Measurements from ENCODE around the gene EIPR1.
"Not testable (repeated sequence)": the region's sequence is repeated elsewhere in the genome, so short reads cannot be mapped to it uniquely, and the experiment has no call there.

The EIPR1 gene

DNA sequence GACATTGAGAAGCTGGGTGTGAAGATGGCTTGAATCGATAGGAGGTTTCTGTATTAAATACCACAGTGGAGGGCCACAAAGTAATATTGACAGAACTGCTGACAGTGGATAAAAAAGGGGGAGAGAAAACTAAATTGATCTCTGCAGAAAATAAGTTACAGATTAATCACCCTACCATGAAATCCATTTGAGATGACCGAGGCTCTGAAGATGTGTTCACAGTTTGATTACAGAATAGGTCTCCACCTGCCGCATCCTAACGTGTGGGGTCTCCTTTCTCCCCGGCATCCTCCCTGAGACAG lies 165.6 kb downstream of the EIPR1 start:
- DNase-seq (ENCODE audit: low read depth in 2 of 2) = no peak

DNA sequence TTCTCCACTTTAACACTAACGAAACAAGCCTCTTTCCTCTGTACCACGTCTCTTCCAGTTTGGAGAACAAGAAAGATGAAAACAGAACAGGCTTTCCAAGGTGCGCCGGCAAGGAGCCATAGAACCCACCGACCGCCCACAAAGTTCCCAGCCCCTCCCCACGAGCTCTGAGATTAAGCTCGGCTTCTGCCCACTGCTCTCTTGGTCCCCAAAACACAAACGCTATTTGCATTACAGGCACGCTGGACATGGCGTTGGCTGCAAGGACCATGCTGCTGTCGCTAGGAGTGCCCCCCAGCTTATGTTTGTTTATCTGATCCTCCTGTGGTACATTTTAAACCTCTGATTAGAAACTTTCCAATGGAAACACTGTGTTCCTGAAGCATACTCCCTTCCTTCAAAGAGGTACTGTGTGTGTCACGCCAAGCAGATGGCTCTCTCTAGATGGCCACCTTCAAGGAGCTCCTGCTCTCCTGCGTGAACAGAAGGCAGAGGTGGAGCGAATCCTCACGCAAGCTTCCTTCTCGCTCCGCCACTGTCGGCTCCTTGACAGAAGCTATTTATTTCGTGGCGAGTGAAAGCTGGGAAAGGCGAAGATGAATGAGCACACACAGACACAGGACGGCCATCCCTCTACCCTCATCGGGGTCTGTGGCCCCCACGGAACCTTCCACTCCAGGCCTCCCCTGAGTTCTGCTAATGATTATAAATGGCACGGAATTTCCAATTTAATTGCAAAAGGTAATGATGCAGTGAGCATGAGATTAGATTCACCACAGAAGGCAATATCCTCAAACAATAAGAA lies 166.2 kb downstream of the EIPR1 start:
- DNase-seq (ENCODE audit: low read depth in 2 of 2) = no peak

DNA sequence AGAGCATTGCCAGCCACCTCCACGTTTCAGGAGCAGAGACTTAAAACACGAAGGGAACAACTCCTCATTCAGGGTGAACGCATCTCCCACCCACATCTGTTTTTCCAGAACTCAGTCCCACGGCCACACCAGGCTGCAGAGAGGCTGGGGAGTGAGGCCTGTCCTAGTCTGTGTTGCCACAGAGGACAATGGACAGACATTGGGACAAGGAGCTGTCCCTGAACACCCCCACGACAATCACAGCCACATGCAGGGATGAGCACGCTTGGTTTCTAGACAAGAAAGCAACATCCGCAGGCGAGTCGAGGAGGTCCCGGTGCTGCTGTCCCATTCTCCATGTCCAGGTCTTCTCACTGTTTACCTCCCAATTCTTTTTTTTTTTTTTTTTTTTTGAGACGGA lies 167.4 kb downstream of the EIPR1 start:
- no peak for DNase-seq (ENCODE audit: low read depth in 2 of 2)

DNA sequence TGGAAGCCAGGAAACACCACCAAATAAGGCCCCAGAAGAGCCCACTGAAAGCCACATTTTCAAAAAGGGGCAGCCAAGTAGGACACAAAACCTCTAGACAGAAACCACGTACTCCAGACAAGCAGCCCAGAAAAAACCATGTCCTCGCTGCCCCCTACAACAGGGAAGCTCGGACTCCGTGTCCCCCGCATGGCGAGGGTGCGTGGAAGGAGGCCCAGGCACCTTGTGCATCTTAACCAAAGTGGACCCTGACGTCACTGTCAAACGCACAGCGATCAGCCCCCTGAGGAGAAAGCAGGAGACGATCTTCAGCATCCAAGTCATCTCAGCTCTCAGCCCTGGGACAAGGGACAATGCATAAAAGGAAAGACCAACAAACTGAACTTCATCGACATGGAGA lies 168.4 kb downstream of the EIPR1 start:
- no peak for DNase-seq (ENCODE audit: low read depth in 2 of 2)

DNA sequence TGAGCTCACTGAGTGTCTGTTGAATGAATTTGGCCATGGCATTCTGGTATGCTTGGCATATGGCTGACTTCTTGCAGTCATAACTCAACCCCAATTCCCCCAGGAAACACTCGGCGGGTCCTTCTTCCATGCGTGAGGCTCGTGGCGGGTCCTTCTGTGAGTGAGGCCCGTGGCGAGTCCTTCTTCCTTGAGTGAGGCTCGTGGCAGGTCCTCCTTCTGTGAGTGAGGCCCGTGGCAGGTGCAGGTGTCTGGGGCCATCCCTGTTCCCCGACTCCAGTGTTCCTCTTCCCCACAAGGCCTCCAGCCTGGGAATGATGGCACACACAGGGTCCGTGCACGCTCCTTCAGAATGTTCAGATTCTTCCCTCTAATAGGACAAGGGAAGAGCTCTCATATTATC lies 169.0 kb downstream of the EIPR1 start:
- DNase-seq (ENCODE audit: low read depth in 2 of 2) = no peak

DNA sequence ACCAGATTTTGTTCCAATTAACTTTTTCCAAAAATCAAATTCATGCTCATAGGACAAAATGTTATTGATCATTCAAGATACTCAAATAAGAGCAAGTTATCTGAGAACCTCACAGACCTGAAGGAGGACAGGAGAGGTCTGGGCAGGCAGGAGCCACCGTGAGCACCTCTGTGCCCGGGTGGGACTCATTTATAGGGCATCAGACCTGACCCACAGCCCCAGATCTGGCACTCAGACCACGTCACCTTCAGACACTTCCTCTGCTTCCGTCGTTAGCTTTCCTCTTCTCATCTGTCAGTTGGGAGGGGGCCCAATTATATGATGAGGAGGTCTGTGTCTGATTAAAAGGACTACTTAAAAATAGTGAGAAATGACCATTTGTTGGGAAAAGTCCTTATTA lies 169.4 kb downstream of the EIPR1 start:
- DNase-seq (ENCODE audit: low read depth in 2 of 2) = no peak

DNA sequence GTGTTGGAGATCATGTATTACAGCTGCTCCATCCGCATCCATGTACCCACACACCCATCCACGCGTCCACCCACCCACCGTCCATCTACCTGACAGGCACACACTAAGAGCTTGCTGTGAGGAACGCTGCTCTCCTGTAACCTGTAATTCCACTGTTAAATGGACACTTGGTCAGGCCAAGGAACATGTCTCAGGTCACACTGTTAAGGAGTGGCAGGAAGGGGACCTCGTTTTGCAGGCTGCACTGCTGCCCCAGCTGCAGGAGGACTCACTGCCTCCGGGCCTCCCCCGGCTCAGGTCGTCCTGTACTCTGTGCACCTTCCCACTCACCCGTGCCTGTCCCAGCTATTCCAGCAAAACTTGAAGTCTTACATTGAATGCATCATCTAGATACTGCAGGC lies 170.5 kb downstream of the EIPR1 start:
- DNase-seq (ENCODE audit: low read depth in 2 of 2) = no peak

DNA sequence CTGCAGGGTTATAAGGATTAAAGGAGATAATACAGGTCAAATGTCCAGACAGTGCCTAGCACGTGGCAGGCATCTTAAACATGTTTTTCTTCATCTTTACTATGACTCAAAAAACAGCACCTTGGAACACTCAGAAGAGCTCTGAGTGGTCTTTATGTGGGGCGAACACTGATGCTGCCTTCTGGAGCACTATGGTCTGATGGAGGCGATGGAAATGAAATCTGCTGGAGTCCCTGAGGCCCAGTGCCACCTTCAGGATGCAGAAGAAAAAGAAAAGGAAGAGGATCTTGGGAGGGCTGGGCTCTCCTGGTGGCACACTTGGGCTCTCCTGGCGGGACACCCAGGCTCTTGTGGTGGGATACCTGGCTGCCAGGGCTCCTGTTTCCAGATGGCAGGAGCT lies 171.8 kb downstream of the EIPR1 start:
- no peak for DNase-seq (ENCODE audit: low read depth in 2 of 2)

DNA sequence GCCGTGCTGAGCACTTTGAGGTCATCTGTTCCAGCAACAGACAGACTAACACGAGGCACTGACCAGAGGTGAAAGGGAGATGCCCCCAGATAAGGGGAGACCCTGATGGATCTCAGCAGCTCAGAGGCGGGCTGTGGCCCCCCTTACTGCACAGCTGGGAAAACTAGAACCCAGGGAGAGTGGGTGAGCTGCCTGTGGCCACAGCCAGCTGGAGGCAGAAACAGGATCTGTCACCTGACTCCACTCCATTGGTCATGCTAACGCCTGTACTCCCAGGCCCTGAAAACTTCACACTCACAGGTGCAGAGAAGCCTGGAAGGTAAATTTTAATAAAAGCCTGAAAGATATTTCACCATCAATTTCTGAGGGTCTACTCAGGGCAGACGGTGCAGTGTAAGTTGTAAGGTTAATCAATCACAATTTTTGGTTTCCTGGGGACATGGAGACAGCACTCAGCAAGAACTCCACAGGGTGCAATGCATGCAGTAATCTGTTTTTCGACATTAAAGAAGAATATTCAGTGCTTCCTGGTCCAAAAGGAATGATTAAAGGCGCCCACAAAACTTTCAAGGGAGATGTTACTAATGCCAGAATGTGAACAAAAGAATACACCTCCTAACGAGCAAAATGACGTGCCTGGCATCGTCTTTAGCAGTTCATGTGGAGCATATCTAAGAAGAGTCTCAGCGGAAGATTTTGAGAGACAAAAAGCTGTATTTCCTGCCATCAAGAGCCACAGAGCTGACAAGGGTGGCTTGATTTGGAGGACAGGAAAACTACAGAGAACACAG lies 173.4 kb downstream of the EIPR1 start:
- DNase-seq (ENCODE audit: low read depth in 2 of 2) = no peak

DNA sequence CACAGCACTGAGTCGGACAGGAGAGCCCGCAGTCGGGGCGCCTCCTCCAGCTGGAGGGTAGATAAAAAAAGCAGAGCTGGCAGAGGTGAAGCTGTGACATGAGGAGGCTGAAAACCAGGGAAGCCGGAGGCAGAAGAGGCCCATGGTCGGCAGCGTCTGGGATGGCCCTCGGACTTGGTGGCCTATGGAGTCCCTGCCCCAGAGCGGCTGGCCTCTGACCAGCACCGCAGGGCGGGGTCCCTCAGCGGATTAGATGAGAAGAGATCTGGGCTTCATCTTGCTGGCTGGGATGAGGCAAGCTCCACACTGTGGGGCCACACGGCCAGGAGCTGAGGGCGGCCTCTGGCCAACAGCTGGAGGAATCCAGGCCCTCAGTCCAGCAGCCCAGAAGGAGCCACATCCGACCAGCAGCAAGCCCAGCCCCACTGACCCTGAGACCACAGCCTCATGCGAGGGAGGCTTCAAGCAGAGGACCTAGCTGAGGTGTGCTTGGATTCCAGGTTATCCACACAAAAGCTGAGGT lies 174.1 kb downstream of the EIPR1 start:
- no peak for DNase-seq (ENCODE audit: low read depth in 2 of 2)

DNA sequence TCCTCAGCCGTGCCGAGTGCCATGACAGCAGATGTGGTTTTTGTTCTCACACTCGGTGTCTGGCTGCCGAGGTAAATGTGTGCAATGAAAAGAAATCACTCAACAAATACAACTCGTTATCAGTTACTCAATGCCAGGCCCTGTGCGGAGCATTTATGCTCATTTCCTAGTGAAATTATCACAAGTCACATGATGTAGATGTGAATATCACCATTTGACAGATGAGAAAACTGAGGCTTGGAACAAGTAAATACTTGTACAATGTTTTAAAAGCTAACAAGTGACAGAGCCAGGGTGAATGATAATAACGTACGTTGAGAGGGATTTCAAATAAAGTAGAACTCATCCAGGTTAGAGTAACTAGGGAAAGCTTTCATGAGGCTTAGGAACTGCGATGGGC lies 174.7 kb downstream of the EIPR1 start:
- DNase-seq (ENCODE audit: low read depth in 2 of 2) = no peak

DNA sequence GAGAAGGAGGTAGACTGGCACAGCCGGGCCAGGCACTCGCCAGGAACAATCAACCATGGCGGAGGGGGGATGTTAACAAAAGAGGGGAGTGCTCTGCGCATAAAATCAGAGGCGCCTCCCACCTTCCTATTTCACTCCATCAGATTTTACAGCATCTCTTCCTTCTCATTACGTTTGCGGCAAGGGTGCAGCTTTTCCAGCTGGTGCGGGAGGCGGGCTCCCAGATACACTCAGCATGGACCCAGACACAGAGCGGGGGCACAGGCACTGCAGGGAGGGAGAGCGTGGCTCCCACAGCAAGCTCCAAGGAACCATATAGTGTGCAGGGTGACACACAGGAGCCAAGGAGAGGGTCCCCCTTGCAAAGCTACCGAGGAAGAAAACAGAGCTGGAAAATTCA lies 176.3 kb downstream of the EIPR1 start:
- no peak for DNase-seq (ENCODE audit: low read depth in 2 of 2)

DNA sequence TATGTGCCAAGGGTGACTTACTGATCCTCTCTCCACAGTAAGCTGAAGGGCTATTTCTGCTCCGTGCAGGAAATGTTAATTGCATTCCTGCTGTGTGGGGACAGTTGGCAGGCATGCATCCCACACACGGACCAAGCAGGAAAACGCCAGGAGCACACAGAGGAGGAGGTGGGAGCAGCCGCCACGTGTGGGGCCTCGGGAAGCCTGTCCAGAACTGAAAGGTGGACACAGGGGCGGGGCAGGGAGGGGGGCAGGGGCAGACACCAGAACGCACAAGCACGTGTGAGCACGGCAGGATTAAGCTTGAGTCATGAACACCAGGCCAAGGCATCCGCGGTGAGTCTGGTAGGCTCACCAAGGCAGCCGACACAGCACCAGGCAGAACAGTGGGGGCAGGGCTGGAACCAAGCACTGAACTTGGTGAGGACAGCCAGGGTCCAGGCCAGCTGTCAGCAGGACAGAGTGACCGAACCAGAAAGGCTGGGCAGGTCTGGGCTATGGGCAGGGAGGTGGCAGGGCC lies 177.1 kb downstream of the EIPR1 start:
- DNase-seq (ENCODE audit: low read depth in 2 of 2) = no peak

DNA sequence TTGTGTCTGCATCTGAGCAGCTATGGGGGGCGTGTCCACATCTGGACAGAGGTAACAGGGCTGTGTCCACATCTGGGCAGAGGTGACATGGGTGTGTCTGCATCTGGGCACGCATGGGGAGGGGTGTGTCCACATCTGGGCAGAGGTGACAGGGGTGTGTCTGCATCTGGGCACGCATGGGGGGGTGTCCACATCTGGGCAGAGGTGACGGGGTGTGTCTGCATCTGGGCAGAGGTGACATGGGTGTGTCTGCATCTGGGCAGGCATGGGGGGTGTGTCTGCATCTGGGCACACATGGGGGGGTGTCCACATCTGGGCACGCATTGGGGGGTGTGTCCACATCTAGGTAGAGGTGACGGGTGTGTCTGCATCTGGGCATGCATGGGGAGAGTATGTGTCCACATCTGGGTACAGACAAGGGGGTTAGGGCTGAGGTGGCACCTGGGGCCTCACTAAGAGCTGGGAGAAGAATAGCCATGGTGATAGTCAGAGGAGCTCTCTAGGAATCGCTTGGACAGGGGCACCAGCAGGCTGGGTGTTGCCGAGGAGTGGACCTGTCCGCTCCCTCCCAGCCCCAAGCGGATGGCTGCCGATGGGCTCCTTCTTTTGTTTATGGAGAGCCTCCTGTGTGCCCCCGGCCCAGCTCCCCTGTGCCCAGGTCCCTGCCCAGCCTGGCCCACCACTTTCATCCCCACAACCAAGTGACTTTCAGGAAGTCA lies 177.8 kb downstream of the EIPR1 start:
- no peak for DNase-seq (ENCODE audit: low read depth in 2 of 2)

DNA sequence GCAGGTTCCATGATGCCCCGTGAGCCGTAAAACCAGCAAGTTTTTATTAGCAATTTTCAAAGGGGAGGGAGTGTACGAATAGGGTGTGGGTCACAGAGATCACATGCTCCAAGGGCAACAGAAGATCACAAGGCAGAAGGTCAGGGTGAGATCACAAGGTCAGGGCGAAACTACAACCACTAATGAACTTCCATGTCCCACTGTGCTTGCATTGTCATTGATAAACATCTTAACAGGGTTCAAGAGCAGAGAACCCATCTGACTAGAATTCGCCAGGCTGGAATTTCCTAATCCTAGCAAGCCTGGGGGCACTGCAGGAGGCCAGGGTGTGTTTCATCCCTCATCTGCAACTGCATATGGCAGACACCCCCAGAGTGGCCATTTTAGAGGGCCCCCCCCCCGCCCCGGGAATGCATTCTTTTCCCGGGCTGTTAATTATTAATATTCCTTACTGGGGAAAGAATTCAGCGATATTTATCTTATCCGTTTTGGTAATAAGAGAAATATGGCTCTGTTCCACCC lies 178.9 kb downstream of the EIPR1 start:
- DNase-seq (ENCODE audit: low read depth in 2 of 2) = not testable (repeated sequence)

DNA sequence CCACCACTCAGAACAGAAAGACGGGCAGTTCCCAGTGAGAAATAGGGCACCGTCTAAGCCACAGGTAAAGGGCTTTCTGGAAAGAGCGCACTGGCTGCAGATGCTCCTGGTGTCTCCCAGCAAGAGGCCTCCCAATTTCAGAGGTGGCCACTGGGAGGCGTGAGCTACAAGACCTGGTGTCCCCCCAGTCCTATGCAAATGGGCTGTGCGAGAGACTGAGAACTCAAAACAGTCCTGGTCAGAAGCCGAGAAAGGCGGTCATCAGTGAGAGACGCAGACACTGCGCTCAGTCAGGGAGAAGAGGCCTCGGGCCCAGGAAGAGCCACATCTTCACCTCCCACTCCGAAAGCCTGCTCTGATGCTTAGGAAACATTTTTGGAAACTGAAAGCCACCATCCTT lies 179.5 kb downstream of the EIPR1 start:
- DNase-seq (ENCODE audit: low read depth in 2 of 2) = no peak

DNA sequence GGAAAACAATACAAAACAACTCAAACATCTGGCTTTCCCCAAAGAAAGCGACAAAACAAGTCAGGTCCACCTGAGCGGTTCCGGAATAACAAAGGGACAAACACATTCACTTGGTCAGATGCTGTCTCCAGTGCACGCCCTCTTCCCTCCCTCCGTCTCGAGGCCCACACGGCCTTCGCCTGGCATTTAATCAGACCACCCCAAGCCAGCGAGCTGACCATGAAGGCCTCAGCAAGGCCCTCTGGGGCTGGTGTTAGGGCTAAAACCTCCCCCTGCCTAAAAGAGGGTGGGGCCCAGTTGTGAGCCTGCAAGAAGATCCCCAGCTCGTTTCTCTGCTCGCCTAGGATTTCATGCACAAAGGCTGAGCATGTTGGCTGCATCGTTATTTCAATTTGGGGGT lies 180.3 kb downstream of the EIPR1 start:
- DNase-seq (ENCODE audit: low read depth in 2 of 2) = no peak

DNA sequence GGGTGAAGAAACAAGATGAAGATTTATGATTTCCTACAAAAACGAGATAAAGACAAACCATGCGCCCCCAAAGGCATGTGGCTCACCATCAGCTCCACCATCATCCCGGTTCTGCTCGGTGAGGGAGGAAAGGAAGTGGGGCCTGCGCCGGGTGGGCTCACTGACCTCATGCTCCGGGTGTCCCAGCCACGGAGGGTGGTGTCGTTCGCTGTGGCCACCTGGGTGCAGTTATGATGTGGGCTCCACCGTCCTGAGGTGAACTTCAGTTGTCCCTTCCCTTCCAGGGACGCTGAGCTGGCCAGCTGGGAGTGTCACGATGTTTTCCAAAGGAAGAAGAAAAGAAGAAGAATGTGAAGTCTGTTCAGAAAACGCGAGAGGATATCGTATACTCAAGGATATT lies 180.9 kb downstream of the EIPR1 start:
- DNase-seq (ENCODE audit: low read depth in 2 of 2) = no peak

DNA sequence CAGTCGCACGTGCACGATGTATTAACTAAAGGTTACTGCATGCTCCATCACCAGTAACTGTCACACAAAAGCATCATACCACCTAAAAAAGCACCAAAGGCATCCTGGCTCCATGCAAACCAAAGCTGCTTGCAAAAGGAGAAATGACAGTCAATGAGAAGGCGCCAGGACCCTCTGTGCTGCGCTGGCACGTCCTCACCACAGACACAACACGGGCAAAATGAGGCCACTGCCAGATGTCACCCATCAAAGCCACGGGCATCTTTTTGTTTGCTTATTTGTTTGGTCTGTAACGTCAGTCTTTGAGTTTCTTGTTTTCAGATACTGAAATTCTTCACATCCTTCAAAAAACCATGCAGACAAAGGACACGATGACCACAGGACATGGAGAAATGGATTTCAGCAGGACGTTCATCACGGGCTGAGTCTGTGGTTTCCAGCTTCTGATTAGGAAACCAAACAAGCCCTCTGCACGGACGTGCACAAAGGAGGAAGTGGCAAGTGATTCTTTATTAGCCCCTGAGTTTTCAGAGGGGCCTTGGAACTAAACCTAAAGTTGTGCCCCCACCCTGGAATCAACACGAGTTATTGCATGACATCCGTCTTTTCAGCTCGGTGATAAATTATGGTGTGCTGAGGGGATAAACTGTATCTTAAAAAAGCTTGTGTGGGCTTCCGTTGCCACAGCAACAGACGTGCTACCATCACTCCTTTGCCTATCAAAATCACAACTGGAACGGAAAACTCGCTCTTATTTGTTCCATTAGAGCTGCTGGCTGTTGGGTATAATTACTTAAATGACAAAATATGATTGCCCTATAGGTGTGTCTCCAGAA lies 181.8 kb downstream of the EIPR1 start:
- DNase-seq (ENCODE audit: low read depth in 2 of 2) = no peak

DNA sequence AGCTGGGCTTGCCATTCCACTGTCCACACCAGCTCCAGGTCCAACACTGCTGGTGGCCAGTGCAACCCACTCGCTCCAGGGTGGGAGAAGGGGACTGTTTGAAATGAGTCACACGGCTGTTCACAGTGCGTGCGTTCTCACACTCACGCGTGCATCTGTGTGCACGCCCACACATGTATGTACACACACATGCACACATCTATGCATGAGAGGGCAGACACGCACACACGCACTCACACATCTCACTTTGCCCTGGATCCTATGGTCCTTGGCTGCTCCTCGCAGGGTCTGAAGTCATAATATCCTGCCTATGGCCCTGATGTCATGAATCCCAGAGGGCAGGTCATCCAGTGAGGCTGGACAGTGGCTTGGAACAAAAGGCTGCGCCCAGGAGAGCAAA lies 182.8 kb downstream of the EIPR1 start:
- DNase-seq (ENCODE audit: low read depth in 2 of 2) = no peak
